Cardiac fibroblast (primary cell): ENCODE data around the gene BRMS1L.

ENCODE experiments used
- DNase-seq, 2 donors: peaks; one replicate each; pipeline versions ENCODE4 v3.0.0 to v3.0.0-alpha.2; 2010; ENCODE audit warnings: low read depth in 2 of 2
- H3K4me3 ChIP-seq, 2 donors: replicated peaks in 1 of 2; 1 replicate in 1 of 2; 2 replicates in 1 of 2; pipeline ENCODE4 v1.5.1; 2011; ENCODE audit warnings: low read depth in 2 of 2, low read length in 2 of 2, mild to moderate bottlenecking in 2 of 2, moderate library complexity in 1 of 2
- TF ChIP-seq, protein P1 (sequence below): IDR thresholded peaks from one replicate; pipeline ENCODE4 v1.5.1; 2011; ENCODE audit warnings: low read depth, mild to moderate bottlenecking, low read length, inconsistent platforms

BRMS1L gene

DNA sequence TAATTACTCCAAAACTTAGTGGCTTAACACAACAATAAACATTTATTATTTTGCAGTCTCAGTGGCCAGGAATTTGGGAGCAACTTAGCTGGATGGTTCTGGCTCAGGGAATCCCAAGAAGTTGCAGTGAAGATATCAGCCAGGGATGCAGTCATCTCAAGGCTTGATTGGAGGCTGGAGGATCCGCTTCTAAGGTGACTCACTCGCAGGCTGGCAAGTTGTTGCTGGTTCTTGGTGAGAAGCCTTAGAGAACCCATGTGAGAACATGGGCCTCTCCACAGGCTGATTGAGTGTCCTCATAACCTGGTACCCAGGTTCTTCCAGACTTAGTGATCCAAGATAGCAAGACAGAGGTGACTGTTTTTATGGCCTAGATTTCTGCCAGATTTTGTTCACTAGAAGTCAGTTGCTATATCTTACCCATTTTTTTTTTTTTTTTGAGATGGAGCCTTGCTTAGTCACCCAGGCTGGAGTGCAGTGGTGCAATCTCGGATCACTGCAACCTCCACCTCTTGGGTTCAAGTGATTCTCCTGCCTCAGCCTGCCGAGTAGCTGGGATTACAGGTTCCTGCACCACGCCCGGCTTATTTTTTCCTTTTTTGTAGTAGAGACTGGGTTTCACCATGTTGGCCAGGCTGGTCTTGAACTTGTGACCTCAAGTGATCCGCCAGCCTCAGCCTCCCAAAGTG, 32.5 kb downstream of the BRMS1L start:
- peak; percentile 34 to 68 for DNase-seq
- H3K4me3 ChIP-seq = no peak overlapping the region
- TF ChIP-seq, protein P1, sequence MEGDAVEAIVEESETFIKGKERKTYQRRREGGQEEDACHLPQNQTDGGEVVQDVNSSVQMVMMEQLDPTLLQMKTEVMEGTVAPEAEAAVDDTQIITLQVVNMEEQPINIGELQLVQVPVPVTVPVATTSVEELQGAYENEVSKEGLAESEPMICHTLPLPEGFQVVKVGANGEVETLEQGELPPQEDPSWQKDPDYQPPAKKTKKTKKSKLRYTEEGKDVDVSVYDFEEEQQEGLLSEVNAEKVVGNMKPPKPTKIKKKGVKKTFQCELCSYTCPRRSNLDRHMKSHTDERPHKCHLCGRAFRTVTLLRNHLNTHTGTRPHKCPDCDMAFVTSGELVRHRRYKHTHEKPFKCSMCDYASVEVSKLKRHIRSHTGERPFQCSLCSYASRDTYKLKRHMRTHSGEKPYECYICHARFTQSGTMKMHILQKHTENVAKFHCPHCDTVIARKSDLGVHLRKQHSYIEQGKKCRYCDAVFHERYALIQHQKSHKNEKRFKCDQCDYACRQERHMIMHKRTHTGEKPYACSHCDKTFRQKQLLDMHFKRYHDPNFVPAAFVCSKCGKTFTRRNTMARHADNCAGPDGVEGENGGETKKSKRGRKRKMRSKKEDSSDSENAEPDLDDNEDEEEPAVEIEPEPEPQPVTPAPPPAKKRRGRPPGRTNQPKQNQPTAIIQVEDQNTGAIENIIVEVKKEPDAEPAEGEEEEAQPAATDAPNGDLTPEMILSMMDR = no peak

DNA sequence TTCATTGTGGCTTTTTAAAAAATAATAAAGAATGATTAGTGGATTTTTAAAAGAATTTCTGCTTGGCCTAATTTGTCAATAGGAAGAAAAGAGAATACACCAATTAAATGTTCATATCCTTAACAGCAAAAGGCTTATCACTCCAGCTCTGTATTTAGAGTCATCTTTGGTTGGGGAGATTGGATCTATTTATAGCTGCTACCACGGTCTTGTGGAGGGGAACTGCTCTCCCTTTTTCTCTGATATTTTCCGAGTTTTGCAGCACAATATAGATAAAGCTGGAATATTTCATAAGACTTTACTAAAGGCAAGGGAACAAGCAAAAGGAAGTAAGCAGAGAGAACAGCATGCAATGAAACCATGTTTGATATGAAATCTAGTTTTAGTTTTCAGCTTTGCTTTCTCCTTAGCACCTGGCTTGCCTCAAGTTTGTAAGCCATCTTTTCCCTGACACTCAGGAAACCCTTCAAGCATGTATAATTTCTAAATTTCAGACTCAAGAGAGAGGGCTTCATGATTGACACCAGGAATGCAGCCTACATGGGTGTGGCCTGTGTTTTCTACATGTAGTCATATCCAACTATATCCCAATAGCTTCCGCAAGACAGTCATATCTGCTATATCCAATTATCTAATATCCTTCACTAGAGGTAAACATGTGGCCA, 35.2 kb downstream of the BRMS1L start:
- peak in 1 of 2 donors; percentile 32 for DNase-seq
- TF ChIP-seq, protein P1 = no peak
- H3K4me3 ChIP-seq = no peak overlapping the region

DNA sequence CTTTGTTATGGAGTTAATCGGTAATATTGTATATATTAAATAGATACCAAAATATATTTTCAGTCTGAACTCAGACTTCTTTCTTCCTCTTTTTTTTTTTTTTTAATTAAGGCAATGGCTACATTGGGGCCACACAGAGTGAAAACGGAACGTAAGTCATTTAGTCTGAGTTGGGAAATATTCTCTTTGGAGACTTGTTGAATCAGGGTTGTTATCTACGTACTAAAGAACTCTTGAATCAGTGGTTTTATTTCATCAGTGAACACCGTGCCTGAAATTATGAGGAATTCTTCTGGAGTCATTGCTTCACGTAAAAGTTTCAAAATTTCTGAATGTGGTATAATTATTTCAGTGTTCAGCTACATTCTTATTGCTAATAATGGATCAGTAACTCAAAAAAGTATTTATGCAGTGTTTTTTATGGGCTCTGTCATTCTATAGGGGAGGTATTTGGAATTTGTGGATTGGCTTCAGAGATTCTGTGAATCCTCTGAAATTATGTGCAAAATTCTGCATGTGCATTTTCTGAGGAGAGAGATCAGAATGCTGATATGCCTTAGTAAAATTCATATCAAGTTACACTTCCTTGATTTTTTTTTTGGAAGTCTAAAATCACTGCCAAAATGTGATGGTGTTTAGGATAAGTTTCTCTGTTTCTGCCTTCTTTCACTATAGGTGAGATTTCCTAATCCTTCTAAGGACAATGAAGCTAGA, 39.6 kb downstream of the BRMS1L start:
- DNase-seq = no peak
- TF ChIP-seq, protein P1 = no peak
- no peak overlapping the region for H3K4me3 ChIP-seq

DNA sequence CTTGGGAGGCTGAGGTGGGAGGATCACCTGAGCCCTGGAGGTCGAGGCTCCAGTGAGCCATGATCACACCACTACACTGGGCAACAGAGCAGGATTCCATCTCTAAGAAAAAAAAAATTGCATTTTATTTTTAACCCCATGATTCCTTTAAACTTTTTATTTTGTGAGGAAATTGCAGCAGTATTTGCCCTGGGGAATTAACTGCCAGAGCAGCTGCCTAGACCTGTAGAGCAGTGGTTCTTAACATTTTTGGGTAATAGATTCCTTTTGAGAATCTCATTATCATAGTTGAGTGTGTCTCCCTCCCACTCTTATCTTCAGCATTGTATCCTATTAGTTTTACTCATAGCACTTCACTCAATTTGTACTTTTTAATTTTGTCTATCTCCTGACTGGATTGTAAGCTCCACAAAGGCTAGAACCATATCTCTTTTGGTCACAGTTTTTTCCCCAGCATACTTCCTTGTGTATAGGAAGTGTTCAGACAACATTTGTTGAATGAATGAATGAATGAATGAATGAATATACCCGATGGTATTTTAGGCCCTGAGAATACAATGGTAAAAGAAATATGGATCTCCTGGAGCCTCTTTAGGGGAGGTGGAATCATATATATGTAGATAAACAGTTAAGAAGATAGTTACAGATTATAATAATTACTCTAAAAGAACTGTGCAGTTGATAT, 40.6 kb downstream of the BRMS1L start:
- TF ChIP-seq, protein P1 = no peak
- no peak for DNase-seq
- no peak overlapping the region for H3K4me3 ChIP-seq

DNA sequence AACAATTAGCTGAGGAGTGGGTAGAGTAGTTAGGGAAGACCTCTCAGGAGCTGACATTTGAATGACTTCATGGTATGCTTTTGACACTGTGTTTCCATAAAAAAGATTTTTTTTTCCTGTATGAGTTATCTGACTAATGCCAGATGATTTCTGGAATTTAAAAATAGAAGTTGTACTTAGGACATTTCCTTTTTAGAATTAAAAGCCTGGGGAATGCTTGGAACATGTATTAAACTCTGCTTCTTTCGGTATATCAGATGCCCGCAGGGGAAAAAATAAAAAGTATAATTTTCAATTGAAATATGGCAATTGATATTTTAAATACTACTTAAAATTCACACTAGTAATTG, 41.1 kb downstream of the BRMS1L start:
- no peak overlapping the region for H3K4me3 ChIP-seq
- peak in 1 of 2 donors; percentile 35 for DNase-seq
- TF ChIP-seq, protein P1 = no peak

DNA sequence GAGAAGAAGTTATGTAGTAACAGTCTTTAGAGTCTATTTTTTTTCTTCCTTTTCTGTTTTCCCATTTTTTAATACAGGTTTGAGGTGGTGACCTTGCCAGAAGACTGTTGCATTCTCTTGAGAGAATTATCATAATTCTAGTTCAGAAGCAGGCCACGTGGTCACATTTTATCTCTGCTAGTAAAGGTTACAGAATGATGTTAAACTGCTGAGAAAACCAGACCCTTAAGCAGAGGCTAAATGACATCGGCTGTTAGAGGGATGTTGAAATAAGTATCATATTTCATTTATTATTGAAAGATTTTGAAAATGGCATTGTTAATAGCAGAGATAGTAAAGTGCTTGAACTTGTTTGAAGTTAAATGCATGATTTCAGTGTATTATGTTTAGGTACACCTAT, 49.2 kb downstream of the BRMS1L start:
- DNase-seq = peak; percentile 6 to 51
- TF ChIP-seq, protein P1 = no peak
- H3K4me3 ChIP-seq = no peak overlapping the region
